Bronchial epithelial cell (primary cell): ENCODE results near the gene RBM38. TPM values are rescaled to one million over a fixed set of nuclear protein-coding genes. Genes with fewer than 3 reads are reported as not detected.
A peak's percentile ranks its signal among the peaks of the same experiment; 100 is the strongest.

ENCODE experiments used
- DNase-seq: peaks from one replicate; pipeline ENCODE4 v3.0.0-alpha.2; 2010; ENCODE audit warnings: low read depth
- FAIRE-seq: peaks from 2 replicates; lab custom pipeline; 2011; peaks lifted over from hg19 to GRCh38; lab: Jason Lieb, UNC
- H3K27me3 ChIP-seq: 2 replicates; pipeline ENCODE4 v1.5.1; 2011; ENCODE audit warnings: low read length; ENCODE audit not compliant: control insufficient read depth, insufficient read depth
- H3K36me3 ChIP-seq: 2 replicates; pipeline ENCODE4 v1.5.1; 2011; ENCODE audit warnings: low read length; ENCODE audit not compliant: control insufficient read depth, insufficient read depth
- H3K4me3 ChIP-seq: 2 replicates; pipeline ENCODE4 v1.5.1; 2011; ENCODE audit warnings: mild to moderate bottlenecking, low read depth, low read length, control low read depth
- total RNA-seq: library from RNA; depleted of rRNA; stranded (reverse); fragments of >200 nt; gene quantifications from 2 replicates; pipeline ENCODE4 v1.2.1, GENCODE V29; 2014
- TF ChIP-seq, protein P1 (sequence below): IDR thresholded peaks from 2 replicates; pipeline ENCODE4 v1.5.1; 2011; ENCODE audit warnings: mild to moderate bottlenecking, moderate library complexity, low read length, control low read depth, inconsistent platforms; ENCODE audit not compliant: insufficient read depth, severe bottlenecking

Gene RBM38
- total RNA-seq, 1 donor from 2014 or later, result 6.8 TPM

GRCh38 chr20:57410398-57410920 lies 19.3 kb downstream of the RBM38 start:
- Histone ChIP-seq H3K4me3 (no peak overlapping the region), H3K36me3 (peaks cover 8% of the 10 kb centered on the region), H3K27me3 (no peaks in the 10 kb centered on the region)
- FAIRE-seq (no peak), DNase-seq (no peak)
- TF ChIP-seq, protein P1, sequence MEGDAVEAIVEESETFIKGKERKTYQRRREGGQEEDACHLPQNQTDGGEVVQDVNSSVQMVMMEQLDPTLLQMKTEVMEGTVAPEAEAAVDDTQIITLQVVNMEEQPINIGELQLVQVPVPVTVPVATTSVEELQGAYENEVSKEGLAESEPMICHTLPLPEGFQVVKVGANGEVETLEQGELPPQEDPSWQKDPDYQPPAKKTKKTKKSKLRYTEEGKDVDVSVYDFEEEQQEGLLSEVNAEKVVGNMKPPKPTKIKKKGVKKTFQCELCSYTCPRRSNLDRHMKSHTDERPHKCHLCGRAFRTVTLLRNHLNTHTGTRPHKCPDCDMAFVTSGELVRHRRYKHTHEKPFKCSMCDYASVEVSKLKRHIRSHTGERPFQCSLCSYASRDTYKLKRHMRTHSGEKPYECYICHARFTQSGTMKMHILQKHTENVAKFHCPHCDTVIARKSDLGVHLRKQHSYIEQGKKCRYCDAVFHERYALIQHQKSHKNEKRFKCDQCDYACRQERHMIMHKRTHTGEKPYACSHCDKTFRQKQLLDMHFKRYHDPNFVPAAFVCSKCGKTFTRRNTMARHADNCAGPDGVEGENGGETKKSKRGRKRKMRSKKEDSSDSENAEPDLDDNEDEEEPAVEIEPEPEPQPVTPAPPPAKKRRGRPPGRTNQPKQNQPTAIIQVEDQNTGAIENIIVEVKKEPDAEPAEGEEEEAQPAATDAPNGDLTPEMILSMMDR, result no peak

DNA sequence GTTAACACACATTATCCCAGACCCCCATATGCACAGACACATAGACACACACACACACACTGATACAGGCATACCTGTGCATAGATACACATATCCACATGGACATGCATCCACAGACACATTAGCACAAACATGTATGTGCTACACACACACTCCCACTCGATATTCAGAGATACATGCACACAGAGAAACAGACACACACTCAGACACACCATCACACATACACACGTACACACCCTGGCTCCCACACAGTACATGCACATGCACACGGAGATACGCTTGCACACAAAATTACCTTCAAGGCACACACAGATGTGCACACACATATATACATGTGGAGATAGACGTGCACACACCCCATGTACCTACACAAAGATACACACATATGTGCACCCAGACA lies 19.7 kb downstream of the RBM38 start:
- DNase-seq (no peak), FAIRE-seq (peak; percentile 92)
- TF ChIP-seq, protein P1, result no peak
- no peaks in the 10 kb centered on the region for H3K27me3 ChIP-seq
- no peak overlapping the region for H3K4me3 ChIP-seq
- peaks cover 7% of the 10 kb centered on the region for H3K36me3 ChIP-seq

DNA sequence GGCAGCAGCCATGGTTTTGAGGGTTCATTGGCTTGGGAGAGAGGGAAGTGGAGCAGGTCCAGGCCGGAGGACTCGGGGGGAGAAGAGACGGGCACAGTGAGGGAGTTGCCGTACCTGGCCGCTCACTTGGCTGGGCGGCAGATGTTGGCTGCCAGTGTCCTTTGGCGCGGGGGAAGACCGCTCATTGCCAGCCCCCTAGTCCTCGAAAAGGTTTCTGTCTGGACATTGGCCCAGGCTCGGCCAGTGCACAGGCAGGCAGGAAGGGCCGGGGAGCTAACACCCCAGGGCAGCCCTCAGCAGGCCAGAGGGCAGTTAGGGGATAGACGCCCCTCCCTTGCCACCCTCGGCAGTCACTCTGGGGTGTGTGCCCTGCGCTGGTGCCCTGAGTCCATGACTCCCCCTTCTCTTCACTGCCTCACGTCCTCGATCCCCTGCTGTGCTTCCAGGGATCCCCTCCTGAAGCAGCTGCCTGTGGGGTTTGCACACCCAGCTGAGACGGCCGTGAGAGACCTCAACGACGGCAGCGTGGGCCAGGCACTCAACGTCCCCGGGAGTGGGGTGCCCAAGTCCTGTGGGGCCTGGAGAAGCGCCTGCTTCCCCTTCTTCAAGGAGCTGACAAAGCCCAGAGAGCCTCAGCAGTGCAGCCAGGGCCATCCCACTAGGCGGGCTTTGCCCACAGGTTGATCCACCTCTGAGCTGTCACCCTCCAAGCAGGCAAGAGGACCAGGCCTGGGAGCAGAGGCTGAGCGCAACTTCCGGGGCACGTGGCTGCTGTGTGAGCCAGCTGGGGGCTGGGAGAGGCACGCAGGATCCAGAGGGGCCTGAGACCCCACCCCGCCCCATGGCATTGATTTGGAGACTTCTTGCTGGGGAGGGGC lies 20.4 kb downstream of the RBM38 start:
- H3K36me3 ChIP-seq, result peaks cover 3% of the 10 kb centered on the region
- no peaks in the 10 kb centered on the region for H3K27me3 ChIP-seq
- TF ChIP-seq, protein P1, result no peak
- H3K4me3 ChIP-seq, result no peak overlapping the region
- no peak for FAIRE-seq
- no peak for DNase-seq

DNA sequence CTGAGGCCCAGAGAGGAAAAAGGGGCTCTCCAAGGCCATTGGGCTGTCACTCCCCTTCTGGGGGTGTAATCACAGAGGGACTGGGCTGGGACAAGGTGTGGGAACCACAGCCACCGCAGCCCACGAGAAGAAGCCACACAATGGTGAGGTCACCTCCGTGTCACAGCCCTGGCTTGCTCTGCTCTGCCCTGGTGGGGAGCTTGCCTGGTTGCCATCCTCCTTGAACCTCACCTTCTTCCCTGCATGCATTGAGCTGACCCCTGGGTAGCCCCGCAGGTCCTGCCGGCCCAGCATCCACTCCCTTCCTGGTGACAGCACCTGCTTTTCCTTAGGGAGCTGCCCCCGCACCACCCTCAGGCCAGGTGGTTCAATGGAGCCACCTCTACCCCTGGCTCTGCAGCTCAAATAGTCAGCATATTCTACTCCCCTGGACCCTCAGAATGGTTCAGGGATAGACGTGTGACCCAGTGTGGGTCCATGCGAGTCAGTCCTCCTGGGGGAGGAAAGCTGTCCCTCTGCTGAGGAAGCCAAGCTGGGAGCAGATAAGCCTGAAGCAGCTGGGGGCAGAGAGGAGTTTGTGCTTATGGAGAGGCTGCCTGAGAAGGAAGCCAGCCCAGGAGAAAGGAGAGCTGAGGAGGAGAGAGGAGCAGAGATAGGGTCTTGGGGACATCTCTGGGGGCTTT lies 21.3 kb downstream of the RBM38 start:
- DNase-seq, result no peak
- H3K27me3 ChIP-seq, result no peaks in the 10 kb centered on the region
- no peak for FAIRE-seq
- peaks cover 3% of the 10 kb centered on the region for H3K36me3 ChIP-seq
- H3K4me3 ChIP-seq, result no peak overlapping the region
- TF ChIP-seq, protein P1, result no peak

- FAIRE-seq (no peak), DNase-seq (no peak)
- no peaks in the 10 kb centered on the region for H3K27me3 ChIP-seq
- no peaks in the 10 kb centered on the region for H3K36me3 ChIP-seq
- no peak overlapping the region for H3K4me3 ChIP-seq
- TF ChIP-seq, protein P1, result no peak
Observed at GRCh38 chr20:57413986-57414385, 22.8 kb downstream of the RBM38 start.
